Progenitor cell of endocrine pancreas (in vitro differentiated cells): ENCODE measurements around the gene PRR23E. TPM values are rescaled to one million over a fixed set of nuclear protein-coding genes. Genes with fewer than 3 reads are reported as not detected.

Experiments used
- DNase-seq: peaks from one replicate; pipeline ENCODE4 v3.0.0; 2021; ENCODE audit warnings: low spot score; ENCODE audit not compliant: unreplicated experiment
- H3K27ac Mint-ChIP-seq: 2 replicates; pipeline ENCODE4 v1.8.0; 2021; ENCODE audit warnings: mild to moderate bottlenecking, moderate library complexity, mixed read lengths
- H3K27me3 Mint-ChIP-seq: 2 replicates; pipeline ENCODE4 v1.8.0; 2021; ENCODE audit warnings: mixed read lengths
- H3K36me3 Mint-ChIP-seq: 2 replicates; pipeline ENCODE4 v1.8.0; 2022; ENCODE audit warnings: mixed read lengths; ENCODE audit not compliant: insufficient read depth
- H3K4me1 Mint-ChIP-seq: 2 replicates; pipeline ENCODE4 v1.8.0; 2021; ENCODE audit warnings: low read depth, mixed read lengths
- H3K4me3 Mint-ChIP-seq: 2 replicates; pipeline ENCODE4 v1.8.0; 2021; ENCODE audit warnings: low read depth, mild to moderate bottlenecking, moderate library complexity, mixed read lengths
- H3K9me3 Mint-ChIP-seq: 2 replicates; pipeline ENCODE4 v1.8.0; 2021; ENCODE audit warnings: low read depth, mixed read lengths
- total RNA-seq: library from RNA; stranded (reverse); gene quantifications from 2 replicates; pipeline ENCODE4 v1.2.1, GENCODE V29; 2021
- TF ChIP-seq, protein P1 (sequence below): fragments of 200-600 bp; sonication (generic); IDR thresholded peaks from one replicate; pipeline ENCODE4 v1.5.0; 2021; ENCODE audit warnings: antibody characterized with exemption, mild to moderate bottlenecking; ENCODE audit not compliant: unreplicated experiment

Gene PRR23E
- total RNA-seq, 1 donor from 2014 or later = not detected

- no peak for DNase-seq
- TF ChIP-seq, protein P1, sequence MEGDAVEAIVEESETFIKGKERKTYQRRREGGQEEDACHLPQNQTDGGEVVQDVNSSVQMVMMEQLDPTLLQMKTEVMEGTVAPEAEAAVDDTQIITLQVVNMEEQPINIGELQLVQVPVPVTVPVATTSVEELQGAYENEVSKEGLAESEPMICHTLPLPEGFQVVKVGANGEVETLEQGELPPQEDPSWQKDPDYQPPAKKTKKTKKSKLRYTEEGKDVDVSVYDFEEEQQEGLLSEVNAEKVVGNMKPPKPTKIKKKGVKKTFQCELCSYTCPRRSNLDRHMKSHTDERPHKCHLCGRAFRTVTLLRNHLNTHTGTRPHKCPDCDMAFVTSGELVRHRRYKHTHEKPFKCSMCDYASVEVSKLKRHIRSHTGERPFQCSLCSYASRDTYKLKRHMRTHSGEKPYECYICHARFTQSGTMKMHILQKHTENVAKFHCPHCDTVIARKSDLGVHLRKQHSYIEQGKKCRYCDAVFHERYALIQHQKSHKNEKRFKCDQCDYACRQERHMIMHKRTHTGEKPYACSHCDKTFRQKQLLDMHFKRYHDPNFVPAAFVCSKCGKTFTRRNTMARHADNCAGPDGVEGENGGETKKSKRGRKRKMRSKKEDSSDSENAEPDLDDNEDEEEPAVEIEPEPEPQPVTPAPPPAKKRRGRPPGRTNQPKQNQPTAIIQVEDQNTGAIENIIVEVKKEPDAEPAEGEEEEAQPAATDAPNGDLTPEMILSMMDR = no peak
- Mint-ChIP-seq H3K36me3 (no peaks in the 10 kb centered on the region), H3K4me3 (no peak overlapping the region), H3K4me1 (no peaks in the 10 kb centered on the region), H3K27me3 (peaks cover 28% of the 10 kb centered on the region), H3K27ac (no peak overlapping the region), H3K9me3 (no peaks in the 10 kb centered on the region)
These were observed 40.0 kb upstream of the PRR23E start for GRCh38 chr3:127152684-127153505.

DNA sequence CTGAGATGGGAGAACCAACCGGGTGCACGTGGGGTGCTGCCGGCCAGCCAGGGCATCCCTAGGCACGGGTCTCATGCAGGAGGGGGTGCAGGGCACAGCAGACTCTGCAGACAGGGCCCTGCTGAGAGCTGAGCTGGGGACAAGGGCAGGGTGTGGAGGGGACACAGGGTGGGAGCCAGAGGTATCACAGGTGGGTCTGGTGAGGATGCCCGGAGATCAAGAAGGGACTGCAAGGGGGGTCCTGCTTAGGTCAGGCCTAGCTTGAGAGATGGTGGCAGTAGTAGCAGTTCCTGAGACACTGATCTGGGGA lies 39.5 kb upstream of the PRR23E start:
- no peak overlapping the region for H3K27ac Mint-ChIP-seq
- no peaks in the 10 kb centered on the region for H3K36me3 Mint-ChIP-seq
- no peaks in the 10 kb centered on the region for H3K4me1 Mint-ChIP-seq
- TF ChIP-seq, protein P1 = no peak
- H3K9me3 Mint-ChIP-seq = no peaks in the 10 kb centered on the region
- no peak for DNase-seq
- H3K4me3 Mint-ChIP-seq = no peak overlapping the region
- H3K27me3 Mint-ChIP-seq = peaks cover 22% of the 10 kb centered on the region

GRCh38 chr3:127156338-127157050 lies 36.4 kb upstream of the PRR23E start:
- TF ChIP-seq, protein P1 = no peak
- Mint-ChIP-seq H3K4me1 (no peaks in the 10 kb centered on the region), H3K27me3 (peaks cover 8% of the 10 kb centered on the region), H3K9me3 (no peaks in the 10 kb centered on the region), H3K27ac (no peak overlapping the region), H3K4me3 (no peak overlapping the region), H3K36me3 (no peaks in the 10 kb centered on the region)
- no peak for DNase-seq

DNA sequence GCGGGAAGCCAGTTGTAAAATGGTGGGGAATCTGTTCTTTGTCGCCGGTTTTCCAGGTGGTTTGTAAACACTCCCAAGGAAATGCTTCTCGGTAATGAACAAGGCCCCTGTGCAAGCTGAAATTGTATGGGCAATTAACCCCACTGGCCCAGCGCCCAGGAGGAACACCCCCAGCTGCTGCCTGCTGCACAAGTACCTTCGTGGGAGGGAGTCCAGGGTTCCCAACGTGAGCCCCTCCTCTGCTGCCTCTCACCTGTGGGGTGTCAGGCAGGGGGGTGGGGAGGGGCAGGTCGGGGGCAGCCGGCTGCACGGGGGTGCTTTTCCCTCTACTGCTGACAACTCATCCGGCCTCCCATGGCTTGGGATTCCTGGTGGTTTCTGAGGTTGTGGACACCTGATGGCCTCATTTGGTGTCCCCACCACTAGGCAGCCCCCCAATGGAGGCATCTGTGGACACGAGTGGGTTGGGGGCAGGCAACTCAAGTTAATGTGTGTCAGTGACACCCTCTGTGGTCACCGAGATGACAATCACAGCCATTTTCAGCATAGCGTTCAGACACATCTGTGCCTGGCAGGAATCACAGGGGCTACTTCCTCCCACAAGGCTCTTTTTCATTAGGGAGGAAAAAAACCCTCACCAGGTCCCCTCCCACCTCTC lies 35.6 kb upstream of the PRR23E start:
- H3K27me3 Mint-ChIP-seq = peaks cover 8% of the 10 kb centered on the region
- no peaks in the 10 kb centered on the region for H3K36me3 Mint-ChIP-seq
- no peaks in the 10 kb centered on the region for H3K4me1 Mint-ChIP-seq
- TF ChIP-seq, protein P1 = no peak
- no peak overlapping the region for H3K4me3 Mint-ChIP-seq
- H3K27ac Mint-ChIP-seq = no peak overlapping the region
- no peaks in the 10 kb centered on the region for H3K9me3 Mint-ChIP-seq
- no peak for DNase-seq

GRCh38 chr3:127158614-127159229 lies 34.2 kb upstream of the PRR23E start:
- no peaks in the 10 kb centered on the region for H3K9me3 Mint-ChIP-seq
- no peaks in the 10 kb centered on the region for H3K36me3 Mint-ChIP-seq
- no peaks in the 10 kb centered on the region for H3K4me1 Mint-ChIP-seq
- TF ChIP-seq, protein P1 = no peak
- peak; percentile 62 for DNase-seq
- H3K27ac Mint-ChIP-seq = no peak overlapping the region
- H3K4me3 Mint-ChIP-seq = no peak overlapping the region
- peaks cover 11% of the 10 kb centered on the region for H3K27me3 Mint-ChIP-seq
